Osteoblast (primary cell): ENCODE results near the gene MICAL3. TPM values are rescaled to one million over a fixed set of nuclear protein-coding genes. Genes with fewer than 3 reads are reported as not detected.

Experiments used
- DNase-seq: peaks from one replicate; pipeline ENCODE4 v3.0.0; 2011; ENCODE audit warnings: low spot score, mixed read lengths; ENCODE audit not compliant: insufficient read length; ENCODE audit errors: missing footprints
- H2AFZ ChIP-seq: 2 replicates; pipeline ENCODE4 v1.6.0; 2011; ENCODE audit warnings: mild to moderate bottlenecking, low read length
- H3K27ac ChIP-seq: 2 replicates; pipeline ENCODE4 v1.5.1; 2011; ENCODE audit warnings: mild to moderate bottlenecking, low read depth, low read length, moderate library complexity
- H3K27me3 ChIP-seq: 2 replicates; pipeline ENCODE4 v1.6.0; 2012; ENCODE audit warnings: mild to moderate bottlenecking, control low read depth, inconsistent platforms, low read length, moderate library complexity; ENCODE audit not compliant: insufficient read depth
- H3K36me3 ChIP-seq: 2 replicates; pipeline ENCODE4 v1.5.1; 2011; ENCODE audit warnings: mild to moderate bottlenecking, low read length, control low read depth, moderate library complexity; ENCODE audit not compliant: insufficient read depth
- H3K4me1 ChIP-seq: 2 replicates; pipeline ENCODE4 v1.5.1; 2011; ENCODE audit warnings: mild to moderate bottlenecking, low read length, control low read depth, moderate library complexity; ENCODE audit not compliant: insufficient read depth
- H3K4me2 ChIP-seq: 2 replicates; pipeline ENCODE4 v1.6.0; 2011; ENCODE audit warnings: mild to moderate bottlenecking, low read length; ENCODE audit not compliant: insufficient read depth
- H3K4me3 ChIP-seq: fragments of 200-600 bp; sonication (generic); 3 replicates; pipeline ENCODE4 v1.5.1; 2012; ENCODE audit warnings: mild to moderate bottlenecking, low read length, inconsistent platforms; ENCODE audit not compliant: insufficient read depth
- H3K79me2 ChIP-seq: 2 replicates; pipeline ENCODE4 v1.6.0; 2012; ENCODE audit warnings: mild to moderate bottlenecking, low read length, control low read depth, inconsistent platforms; ENCODE audit not compliant: insufficient read depth
- H3K9me3 ChIP-seq: 2 replicates; pipeline ENCODE4 v1.5.1; 2011; ENCODE audit warnings: low read depth, low read length, control low read depth
- H4K20me1 ChIP-seq: 2 replicates; pipeline ENCODE4 v1.6.0; 2012; ENCODE audit warnings: mild to moderate bottlenecking, low read length, control low read depth; ENCODE audit not compliant: insufficient read depth
- total RNA-seq: library from RNA; depleted of rRNA; stranded (reverse); fragments of >200 nt; gene quantifications from 2 replicates; pipeline ENCODE4 v1.2.3, GENCODE V29; 2012
- TF ChIP-seq, protein P1 (sequence below): IDR thresholded peaks from 2 replicates; pipeline ENCODE4 v1.5.1; 2011; ENCODE audit warnings: mild to moderate bottlenecking, low read depth, low read length, moderate library complexity; ENCODE audit errors: extremely low read depth

The MICAL3 gene
- total RNA-seq, 1 donor, result 35.1 TPM

- Histone ChIP-seq H3K36me3 (peaks cover 11% of the 10 kb centered on the region), H2AFZ (no peak overlapping the region), H3K4me1 (peaks cover 32% of the 10 kb centered on the region), H3K79me2 (peaks cover 88% of the 10 kb centered on the region), H3K27ac (peak overlapping the region; percentile 96), H3K27me3 (no peaks in the 10 kb centered on the region), H3K4me2 (peak overlapping the region; percentile 74), H3K4me3 (peak overlapping the region; percentile 44), H4K20me1 (peaks cover 60% of the 10 kb centered on the region), H3K9me3 (no peaks in the 10 kb centered on the region)
- DNase-seq, result peak; percentile 94
- TF ChIP-seq, protein P1, sequence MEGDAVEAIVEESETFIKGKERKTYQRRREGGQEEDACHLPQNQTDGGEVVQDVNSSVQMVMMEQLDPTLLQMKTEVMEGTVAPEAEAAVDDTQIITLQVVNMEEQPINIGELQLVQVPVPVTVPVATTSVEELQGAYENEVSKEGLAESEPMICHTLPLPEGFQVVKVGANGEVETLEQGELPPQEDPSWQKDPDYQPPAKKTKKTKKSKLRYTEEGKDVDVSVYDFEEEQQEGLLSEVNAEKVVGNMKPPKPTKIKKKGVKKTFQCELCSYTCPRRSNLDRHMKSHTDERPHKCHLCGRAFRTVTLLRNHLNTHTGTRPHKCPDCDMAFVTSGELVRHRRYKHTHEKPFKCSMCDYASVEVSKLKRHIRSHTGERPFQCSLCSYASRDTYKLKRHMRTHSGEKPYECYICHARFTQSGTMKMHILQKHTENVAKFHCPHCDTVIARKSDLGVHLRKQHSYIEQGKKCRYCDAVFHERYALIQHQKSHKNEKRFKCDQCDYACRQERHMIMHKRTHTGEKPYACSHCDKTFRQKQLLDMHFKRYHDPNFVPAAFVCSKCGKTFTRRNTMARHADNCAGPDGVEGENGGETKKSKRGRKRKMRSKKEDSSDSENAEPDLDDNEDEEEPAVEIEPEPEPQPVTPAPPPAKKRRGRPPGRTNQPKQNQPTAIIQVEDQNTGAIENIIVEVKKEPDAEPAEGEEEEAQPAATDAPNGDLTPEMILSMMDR, result peak; percentile 75
Measured at GRCh38 chr22:17910561-17911311, 113.6 kb downstream of the MICAL3 start.

GRCh38 chr22:17907748-17908051 is 116.7 kb downstream of the MICAL3 start:
- peaks cover 21% of the 10 kb centered on the region for H3K4me1 ChIP-seq
- peaks cover 27% of the 10 kb centered on the region for H3K36me3 ChIP-seq
- TF ChIP-seq, protein P1, result no peak
- H3K9me3 ChIP-seq, result no peaks in the 10 kb centered on the region
- H3K4me3 ChIP-seq, result no peak overlapping the region
- peaks cover 88% of the 10 kb centered on the region for H3K79me2 ChIP-seq
- H3K27ac ChIP-seq, result no peak overlapping the region
- no peaks in the 10 kb centered on the region for H3K27me3 ChIP-seq
- H2AFZ ChIP-seq, result no peak overlapping the region
- no peak for DNase-seq
- H3K4me2 ChIP-seq, result no peak overlapping the region
- peaks cover 49% of the 10 kb centered on the region for H4K20me1 ChIP-seq

DNA sequence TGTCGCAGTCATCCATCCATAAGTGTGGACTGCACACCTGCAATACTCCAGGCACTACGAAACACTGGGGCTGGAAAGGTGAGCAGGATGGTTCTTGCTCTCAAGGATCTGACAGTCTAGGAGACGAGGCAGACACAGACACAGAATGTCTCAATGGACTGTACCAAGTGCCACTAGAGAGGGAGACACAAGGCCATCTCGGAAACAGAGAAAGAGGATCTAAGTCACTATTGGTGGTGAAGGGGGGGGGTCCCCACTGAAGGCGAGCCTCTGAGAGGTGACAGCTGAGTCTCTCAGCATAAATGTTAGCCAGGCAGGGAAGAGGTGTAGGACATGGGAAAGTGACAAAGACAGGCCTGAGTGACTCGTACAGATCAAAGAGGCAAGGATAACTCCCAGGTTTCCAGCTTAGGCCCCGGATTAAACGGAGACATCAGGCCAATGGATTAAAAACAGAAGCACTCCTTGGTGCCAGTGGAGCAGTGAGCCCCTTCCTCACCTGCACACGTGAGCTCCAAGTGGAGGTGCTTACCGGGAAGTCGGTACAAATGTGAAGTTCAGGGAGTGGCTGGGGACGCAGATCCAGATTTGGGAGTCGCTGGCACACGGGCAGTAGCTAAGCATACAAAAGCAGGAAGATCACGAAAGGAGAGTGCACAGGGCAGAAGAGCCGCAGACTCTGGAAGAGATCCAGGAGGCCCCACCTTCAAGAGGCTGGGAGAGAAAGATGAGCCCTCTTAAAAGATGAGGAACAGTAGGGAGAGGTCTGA is 117.2 kb downstream of the MICAL3 start:
- no peaks in the 10 kb centered on the region for H3K27me3 ChIP-seq
- TF ChIP-seq, protein P1, result no peak

DNA sequence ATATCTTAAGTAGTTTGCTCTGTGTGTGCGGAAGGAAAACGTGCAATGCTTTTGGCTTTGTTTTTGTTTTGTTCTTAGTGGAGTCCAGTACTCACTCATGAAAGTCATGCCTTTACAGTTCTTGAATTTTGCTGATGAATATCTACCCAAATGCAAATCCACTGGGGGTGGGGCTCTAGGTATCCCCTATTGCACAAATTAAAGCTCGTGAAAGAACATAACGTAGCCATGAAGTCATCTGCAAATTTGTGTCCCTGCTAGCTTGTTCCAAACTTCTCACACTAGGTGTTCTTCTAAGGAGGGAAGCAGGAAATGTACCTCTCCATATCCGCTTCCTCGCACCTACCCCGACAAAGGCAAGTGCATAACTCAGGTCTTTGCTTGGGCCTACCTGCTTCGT is 118.9 kb downstream of the MICAL3 start:
- TF ChIP-seq, protein P1, result no peak
- Histone ChIP-seq H3K9me3 (no peaks in the 10 kb centered on the region), H3K79me2 (peaks cover 83% of the 10 kb centered on the region), H2AFZ (no peak overlapping the region), H4K20me1 (peaks cover 47% of the 10 kb centered on the region), H3K4me1 (peaks cover 12% of the 10 kb centered on the region), H3K4me2 (no peak overlapping the region), H3K4me3 (no peak overlapping the region), H3K36me3 (peaks cover 44% of the 10 kb centered on the region), H3K27ac (no peak overlapping the region), H3K27me3 (no peaks in the 10 kb centered on the region)
- no peak for DNase-seq

More for the DNA sequence above, 117.2 kb downstream of the MICAL3 start:
- Histone ChIP-seq H3K4me3 (no peak overlapping the region), H2AFZ (no peak overlapping the region), H3K9me3 (no peaks in the 10 kb centered on the region), H4K20me1 (peaks cover 51% of the 10 kb centered on the region), H3K36me3 (peaks cover 29% of the 10 kb centered on the region), H3K4me2 (no peak overlapping the region), H3K27ac (no peak overlapping the region), H3K79me2 (peaks cover 88% of the 10 kb centered on the region), H3K4me1 (peaks cover 21% of the 10 kb centered on the region)
- no peak for DNase-seq
